ENCODE measurements around the gene TMEM141. TPM values are rescaled to one million over a fixed set of nuclear protein-coding genes. Genes with fewer than 3 reads are reported as not detected.
A peak's percentile ranks its signal among the peaks of the same experiment; 100 is the strongest.

The TMEM141 gene
- total and polyA plus RNA-seq, 2 of the 8 experiments (the other 6 are each of a cell fraction or from before 2014, with no cell fraction given): 51.1 to 137 TPM

DNA sequence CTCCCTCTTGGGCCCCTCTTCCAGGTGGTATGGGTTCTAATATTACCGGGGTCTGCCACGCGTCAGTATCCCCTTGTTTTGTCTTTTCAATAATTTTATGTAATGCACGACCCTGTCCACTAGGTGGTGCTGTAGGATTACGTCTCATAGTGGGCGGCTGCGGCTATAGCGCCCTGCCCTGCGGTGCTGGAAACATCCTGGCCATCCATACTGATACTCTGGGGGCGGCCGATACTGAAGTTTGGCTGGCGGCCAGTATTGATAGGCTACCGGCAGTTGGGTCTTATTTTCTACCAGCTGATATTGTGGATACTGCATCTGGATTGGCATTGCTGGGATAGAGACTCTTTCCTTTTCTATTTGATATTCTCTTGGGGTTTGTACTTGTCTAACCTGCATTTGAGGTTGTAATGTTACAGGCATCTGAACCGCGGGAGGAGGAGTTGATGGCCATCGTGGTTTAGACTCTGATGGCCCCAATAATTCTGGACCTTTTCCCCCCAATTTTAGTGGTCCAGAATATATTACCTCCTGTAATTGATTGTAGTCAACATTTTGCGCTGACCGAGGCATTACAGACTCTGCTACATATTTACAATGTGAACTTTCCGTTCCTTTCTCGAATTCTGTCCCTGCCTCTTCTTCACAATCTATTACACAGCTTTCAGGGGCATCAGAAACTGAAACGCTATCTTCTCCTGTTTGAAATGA, 3.3 kb upstream of the TMEM141 start (continued):
- TF ChIP-seq KDM4A (IDR thresholded peaks at IDR 0.05; ENCODE audit: low read depth, low read length, severe bottlenecking) (no peak), SRF (IDR thresholded peaks at IDR 0.05; ENCODE audit: low read depth, low read length) (no peak; the same call in 1 of the 2 replicates), GABPA (IDR thresholded peaks at IDR 0.05; ENCODE audit: borderline replicate concordance, insufficient read depth, low read length) (peak; percentile 50; the same call in 1 of the 2 replicates), EGR1 (IDR thresholded peaks at IDR 0.05; ENCODE audit: borderline replicate concordance, low read depth, low read length) (no peak), JUN (IDR thresholded peaks at IDR 0.05; ENCODE audit: low read depth, low read length) (no peak), CHD2 (IDR thresholded peaks at IDR 0.05; ENCODE audit: low read length) (no peak), CEBPB (IDR thresholded peaks at IDR 0.05; ENCODE audit: low read depth, low read length) (no peak), RBBP5 (IDR thresholded peaks at IDR 0.05; ENCODE audit: borderline replicate concordance, low read depth, low read length) (no peak), SIRT6 (IDR thresholded peaks at IDR 0.05; ENCODE audit: low read length) (no peak), CHD1 (IDR thresholded peaks at IDR 0.05; ENCODE audit: low read depth, low read length) (no peak), YY1 (IDR thresholded peaks at IDR 0.05; ENCODE audit: low read depth, low read length) (peak; percentile 58; the same call in 1 of the 2 replicates), EP300 (IDR thresholded peaks at IDR 0.05; ENCODE audit: borderline replicate concordance in 1 of 2, low read depth in 2 of 2, low read length in 2 of 2) (no peak), TBP (IDR thresholded peaks at IDR 0.05; ENCODE audit: low read depth, low read length) (no peak)
- TF ChIP-seq, protein P1, sequence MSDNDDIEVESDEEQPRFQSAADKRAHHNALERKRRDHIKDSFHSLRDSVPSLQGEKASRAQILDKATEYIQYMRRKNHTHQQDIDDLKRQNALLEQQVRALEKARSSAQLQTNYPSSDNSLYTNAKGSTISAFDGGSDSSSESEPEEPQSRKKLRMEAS (IDR thresholded peaks at IDR 0.05): 0 out of 2 replicates have a peak, but pooled peaks have one; percentile 22
- TF ChIP-seq, protein P2, sequence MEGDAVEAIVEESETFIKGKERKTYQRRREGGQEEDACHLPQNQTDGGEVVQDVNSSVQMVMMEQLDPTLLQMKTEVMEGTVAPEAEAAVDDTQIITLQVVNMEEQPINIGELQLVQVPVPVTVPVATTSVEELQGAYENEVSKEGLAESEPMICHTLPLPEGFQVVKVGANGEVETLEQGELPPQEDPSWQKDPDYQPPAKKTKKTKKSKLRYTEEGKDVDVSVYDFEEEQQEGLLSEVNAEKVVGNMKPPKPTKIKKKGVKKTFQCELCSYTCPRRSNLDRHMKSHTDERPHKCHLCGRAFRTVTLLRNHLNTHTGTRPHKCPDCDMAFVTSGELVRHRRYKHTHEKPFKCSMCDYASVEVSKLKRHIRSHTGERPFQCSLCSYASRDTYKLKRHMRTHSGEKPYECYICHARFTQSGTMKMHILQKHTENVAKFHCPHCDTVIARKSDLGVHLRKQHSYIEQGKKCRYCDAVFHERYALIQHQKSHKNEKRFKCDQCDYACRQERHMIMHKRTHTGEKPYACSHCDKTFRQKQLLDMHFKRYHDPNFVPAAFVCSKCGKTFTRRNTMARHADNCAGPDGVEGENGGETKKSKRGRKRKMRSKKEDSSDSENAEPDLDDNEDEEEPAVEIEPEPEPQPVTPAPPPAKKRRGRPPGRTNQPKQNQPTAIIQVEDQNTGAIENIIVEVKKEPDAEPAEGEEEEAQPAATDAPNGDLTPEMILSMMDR (IDR thresholded peaks at IDR 0.05; ENCODE audit: control extremely low read depth in 1 of 3, insufficient read depth in 1 of 3, low read depth in 1 of 3, low read length in 3 of 3): peak; percentile 67 to 95 (median 79)

All from H1 (cell line).